Measurements from ENCODE around the gene SEC62.

DNA sequence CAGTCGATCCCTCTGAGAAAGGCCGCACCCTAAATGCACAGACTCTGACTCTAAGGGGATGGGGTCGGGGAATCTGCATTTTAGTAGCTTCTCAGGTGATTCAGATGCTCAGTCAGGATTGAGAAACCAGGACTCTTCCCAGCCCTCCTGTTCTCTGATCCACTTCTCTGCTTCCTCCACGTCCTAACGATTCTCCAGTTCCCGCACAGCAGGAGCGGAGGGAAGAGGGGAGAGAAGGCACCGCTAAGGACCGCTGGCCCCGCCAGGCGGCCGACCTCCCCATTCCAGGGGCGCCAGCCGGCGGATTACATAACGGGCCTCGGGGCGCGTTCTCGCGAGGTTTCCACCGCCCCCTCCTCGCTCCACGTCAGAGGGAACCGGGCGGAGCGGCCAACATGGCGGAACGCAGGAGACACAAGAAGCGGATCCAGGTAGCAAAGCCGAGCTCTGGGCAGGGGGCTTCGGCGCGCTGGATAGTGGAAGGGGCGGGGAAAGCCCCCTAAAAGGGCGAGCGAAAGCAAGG, at the start of gene SEC62:
- TF ChIP-seq, protein P1, sequence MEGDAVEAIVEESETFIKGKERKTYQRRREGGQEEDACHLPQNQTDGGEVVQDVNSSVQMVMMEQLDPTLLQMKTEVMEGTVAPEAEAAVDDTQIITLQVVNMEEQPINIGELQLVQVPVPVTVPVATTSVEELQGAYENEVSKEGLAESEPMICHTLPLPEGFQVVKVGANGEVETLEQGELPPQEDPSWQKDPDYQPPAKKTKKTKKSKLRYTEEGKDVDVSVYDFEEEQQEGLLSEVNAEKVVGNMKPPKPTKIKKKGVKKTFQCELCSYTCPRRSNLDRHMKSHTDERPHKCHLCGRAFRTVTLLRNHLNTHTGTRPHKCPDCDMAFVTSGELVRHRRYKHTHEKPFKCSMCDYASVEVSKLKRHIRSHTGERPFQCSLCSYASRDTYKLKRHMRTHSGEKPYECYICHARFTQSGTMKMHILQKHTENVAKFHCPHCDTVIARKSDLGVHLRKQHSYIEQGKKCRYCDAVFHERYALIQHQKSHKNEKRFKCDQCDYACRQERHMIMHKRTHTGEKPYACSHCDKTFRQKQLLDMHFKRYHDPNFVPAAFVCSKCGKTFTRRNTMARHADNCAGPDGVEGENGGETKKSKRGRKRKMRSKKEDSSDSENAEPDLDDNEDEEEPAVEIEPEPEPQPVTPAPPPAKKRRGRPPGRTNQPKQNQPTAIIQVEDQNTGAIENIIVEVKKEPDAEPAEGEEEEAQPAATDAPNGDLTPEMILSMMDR (IDR thresholded peaks at IDR 0.05), result no peak
- TF ChIP-seq EP300 (IDR thresholded peaks at IDR 0.05) (no peak), POLR2A (IDR thresholded peaks at IDR 0.05) (peak; percentile 38 to 71)

Measured in suprapubic skin (tissue), 3 donors.